Mesenchymal stem cell (in vitro differentiated cells and primary cell): Measurements from ENCODE around the gene SERPINI1.

Experiments used
- DNase-seq: peaks from one replicate; pipeline ENCODE4 v3.0.0-alpha.2; 2013
- H2AFZ ChIP-seq: one replicate; pipeline ENCODE4 v1.6.1; 2013; ENCODE audit warnings: low read depth, mild to moderate bottlenecking, control low read depth, inconsistent platforms, low read length, moderate library complexity
- H2AK5ac ChIP-seq: 2 replicates; pipeline ENCODE4 v1.6.1; 2013; ENCODE audit warnings: low read length, moderate library complexity, mild to moderate bottlenecking, inconsistent platforms; ENCODE audit not compliant: severe bottlenecking
- H2BK120ac ChIP-seq: one replicate; pipeline ENCODE4 v1.6.1; 2013; ENCODE audit warnings: low read depth, mild to moderate bottlenecking, inconsistent platforms, low read length, moderate library complexity
- H2BK12ac ChIP-seq, 2 experiments: one replicate each; pipeline ENCODE4 v1.6.1; 2013; ENCODE audit warnings: inconsistent platforms in 2 of 2, low read length in 2 of 2, mild to moderate bottlenecking in 2 of 2, moderate library complexity in 2 of 2, control low read depth in 1 of 2
- H2BK15ac ChIP-seq: one replicate; pipeline ENCODE4 v1.6.1; 2013; ENCODE audit warnings: mild to moderate bottlenecking, low read depth, inconsistent platforms; ENCODE audit not compliant: poor library complexity, severe bottlenecking
- H2BK5ac ChIP-seq: 2 replicates; pipeline ENCODE4 v1.6.1; 2013; ENCODE audit warnings: low read depth, mild to moderate bottlenecking, low read length, control low read depth, inconsistent platforms; ENCODE audit not compliant: poor library complexity, severe bottlenecking
- H3K14ac ChIP-seq, 2 experiments: one replicate each; pipeline ENCODE4 v1.6.1; 2013; ENCODE audit warnings: inconsistent platforms in 2 of 2, low read length in 2 of 2, control low read depth in 1 of 2, mild to moderate bottlenecking in 1 of 2, moderate library complexity in 1 of 2
- H3K18ac ChIP-seq, 2 experiments: one replicate each; pipeline ENCODE4 v1.6.1; 2013; ENCODE audit warnings: inconsistent platforms in 2 of 2, low read length in 2 of 2, control low read depth in 1 of 2, low read depth in 1 of 2, mild to moderate bottlenecking in 1 of 2
- H3K23ac ChIP-seq, 2 experiments: one replicate each; pipeline ENCODE4 v1.6.1; 2013; ENCODE audit warnings: inconsistent platforms in 2 of 2, low read length in 2 of 2, mild to moderate bottlenecking in 2 of 2, moderate library complexity in 2 of 2, control low read depth in 1 of 2
- H3K27ac ChIP-seq: 2 replicates; pipeline ENCODE4 v1.5.1; 2013; ENCODE audit warnings: mild to moderate bottlenecking, moderate library complexity, low read length, control low read depth, inconsistent platforms; ENCODE audit not compliant: poor library complexity, severe bottlenecking
- H3K27me3 ChIP-seq, 2 experiments: 2 replicates each; pipeline versions ENCODE4 v1.6.1 to v1.7.0; 2013; ENCODE audit warnings: low read length in 2 of 2, mild to moderate bottlenecking in 2 of 2, moderate library complexity in 2 of 2, control low read depth in 1 of 2, inconsistent platforms in 1 of 2; ENCODE audit not compliant: control insufficient read depth in 1 of 2, insufficient read depth in 1 of 2
- H3K36me3 ChIP-seq, 2 experiments: 2 replicates each; pipeline versions ENCODE4 v1.6.1 to v1.7.0; 2013; ENCODE audit warnings: low read length in 2 of 2, control low read depth in 1 of 2, inconsistent platforms in 1 of 2, low read depth in 1 of 2, mild to moderate bottlenecking in 1 of 2; ENCODE audit not compliant: insufficient read depth in 2 of 2, control insufficient read depth in 1 of 2
- H3K4ac ChIP-seq, 2 experiments: one replicate each; pipeline ENCODE4 v1.6.1; 2013; ENCODE audit warnings: inconsistent platforms in 2 of 2, low read length in 2 of 2, mild to moderate bottlenecking in 2 of 2, moderate library complexity in 2 of 2, control low read depth in 1 of 2, low read depth in 1 of 2
- H3K4me1 ChIP-seq: 2 replicates; pipeline ENCODE4 v1.6.1; 2013; ENCODE audit warnings: low read depth, low read length, control low read depth; ENCODE audit not compliant: control insufficient read depth, insufficient read depth
- H3K4me2 ChIP-seq: 2 replicates; pipeline ENCODE4 v1.6.1; 2013; ENCODE audit warnings: low read length, mild to moderate bottlenecking, inconsistent platforms; ENCODE audit not compliant: poor library complexity, severe bottlenecking
- H3K4me3 ChIP-seq, 2 experiments: 2 replicates each; pipeline versions ENCODE4 v1.5.1 to v1.7.0; 2013; ENCODE audit warnings: low read length in 2 of 2, mild to moderate bottlenecking in 2 of 2, control low read depth in 1 of 2, low read depth in 1 of 2; ENCODE audit not compliant: insufficient read depth in 1 of 2
- H3K79me1 ChIP-seq: replicated peaks from 2 replicates; pipeline ENCODE4 v1.6.1; 2013; ENCODE audit warnings: mild to moderate bottlenecking, control low read depth, low read length, inconsistent platforms; ENCODE audit not compliant: poor library complexity, severe bottlenecking
- H3K9ac ChIP-seq: 2 replicates; pipeline ENCODE4 v1.7.0; 2013; ENCODE audit warnings: mild to moderate bottlenecking, low read length, moderate library complexity
- H3K9me3 ChIP-seq: 2 replicates; pipeline ENCODE4 v1.7.0; 2013; ENCODE audit warnings: mild to moderate bottlenecking, low read length; ENCODE audit not compliant: control insufficient read depth
- H4K8ac ChIP-seq: one replicate; pipeline ENCODE4 v1.6.1; 2013; ENCODE audit warnings: inconsistent platforms, mild to moderate bottlenecking, low read length, moderate library complexity
- H4K91ac ChIP-seq: one replicate; pipeline ENCODE4 v1.6.1; 2013; ENCODE audit warnings: mild to moderate bottlenecking, low read length, inconsistent platforms
- WGBS: methylation state at CpG from one replicate; pipeline ENCODE4 v1.1.7; 2013; ENCODE audit warnings: mixed read lengths; 5-methylcytosine and 5-hydroxymethylcytosine counted together

SERPINI1 gene

GRCh38 chr3:167851171-167851570 is 115.7 kb downstream of the SERPINI1 start:
- Histone ChIP-seq H2AK5ac (no peak overlapping the region), H3K9me3 (no peaks in the 10 kb centered on the region), H2BK5ac (no peak overlapping the region), H2AFZ (no peak overlapping the region), H3K4ac (no peak overlapping the region), H3K9ac (no peak overlapping the region), H3K27me3 (no peaks in the 10 kb centered on the region), H4K91ac (no peak overlapping the region), H3K27ac (no peak overlapping the region), H3K18ac (no peak overlapping the region), H3K79me1 (no peaks in the 10 kb centered on the region), H3K14ac (no peak overlapping the region), H2BK12ac (no peak overlapping the region), H3K4me2 (no peak overlapping the region), H2BK120ac (no peak overlapping the region), H3K23ac (no peak overlapping the region), H3K4me3 (no peak overlapping the region), H3K4me1 (no peaks in the 10 kb centered on the region), H3K36me3 (no peaks in the 10 kb centered on the region), H2BK15ac (no peak overlapping the region), H4K8ac (no peak overlapping the region)
- no peak for DNase-seq
- no CpG with 5 or more reads among the region's 1 CpG for WGBS

- Histone ChIP-seq H3K4me3 (no peak overlapping the region), H4K91ac (no peak overlapping the region), H2BK15ac (no peak overlapping the region), H3K36me3 (no peaks in the 10 kb centered on the region), H3K79me1 (no peaks in the 10 kb centered on the region), H3K14ac (no peak overlapping the region), H4K8ac (no peak overlapping the region), H3K4ac (no peak overlapping the region), H2AFZ (no peak overlapping the region), H2BK12ac (no peak overlapping the region), H3K18ac (no peak overlapping the region), H3K4me1 (no peaks in the 10 kb centered on the region), H2BK5ac (no peak overlapping the region), H3K23ac (no peak overlapping the region), H3K9ac (no peak overlapping the region), H3K27me3 (no peaks in the 10 kb centered on the region), H2AK5ac (no peak overlapping the region), H2BK120ac (no peak overlapping the region), H3K9me3 (no peaks in the 10 kb centered on the region), H3K27ac (no peak overlapping the region), H3K4me2 (no peak overlapping the region)
- WGBS = 94% methylated on average over 3 of the region's 3 CpGs
- DNase-seq = no peak
Measured at GRCh38 chr3:167851749-167852148, 116.2 kb downstream of the SERPINI1 start.

- no peak overlapping the region for H2AK5ac ChIP-seq
- H2BK12ac ChIP-seq = no peak overlapping the region
- H4K91ac ChIP-seq = no peak overlapping the region
- H2BK5ac ChIP-seq = no peak overlapping the region
- H3K4me3 ChIP-seq = no peak overlapping the region
- H3K9ac ChIP-seq = peak overlapping the region; percentile 8
- H4K8ac ChIP-seq = no peak overlapping the region
- H3K4me1 ChIP-seq = no peaks in the 10 kb centered on the region
- H3K27ac ChIP-seq = no peak overlapping the region
- H2BK15ac ChIP-seq = no peak overlapping the region
- no peak overlapping the region for H2AFZ ChIP-seq
- no peaks in the 10 kb centered on the region for H3K36me3 ChIP-seq
- WGBS = 91% methylated on average over 1 of the region's 2 CpGs
- no peak overlapping the region for H3K4ac ChIP-seq
- H3K79me1 ChIP-seq = no peaks in the 10 kb centered on the region
- H3K23ac ChIP-seq = no peak overlapping the region
- H3K18ac ChIP-seq = no peak overlapping the region
- no peaks in the 10 kb centered on the region for H3K9me3 ChIP-seq
- no peak overlapping the region for H2BK120ac ChIP-seq
- H3K4me2 ChIP-seq = no peak overlapping the region
- H3K14ac ChIP-seq = no peak overlapping the region
- H3K27me3 ChIP-seq = no peaks in the 10 kb centered on the region
- DNase-seq = no peak
Measured at GRCh38 chr3:167852216-167852615, 116.7 kb downstream of the SERPINI1 start.

GRCh38 chr3:167854063-167854462 is 118.5 kb downstream of the SERPINI1 start:
- Histone ChIP-seq H3K23ac (no peak overlapping the region), H4K8ac (no peak overlapping the region), H3K4me2 (no peak overlapping the region), H3K27ac (no peak overlapping the region), H2BK15ac (no peak overlapping the region), H2BK5ac (no peak overlapping the region), H3K27me3 (no peaks in the 10 kb centered on the region), H2AK5ac (no peak overlapping the region), H2AFZ (no peak overlapping the region), H3K9ac (no peak overlapping the region), H3K36me3 (no peaks in the 10 kb centered on the region), H3K9me3 (no peaks in the 10 kb centered on the region), H4K91ac (no peak overlapping the region), H2BK120ac (no peak overlapping the region), H3K4ac (no peak overlapping the region), H3K4me3 (no peak overlapping the region), H3K79me1 (no peaks in the 10 kb centered on the region), H2BK12ac (no peak overlapping the region), H3K4me1 (no peaks in the 10 kb centered on the region), H3K14ac (no peak overlapping the region), H3K18ac (no peak overlapping the region)
- no peak for DNase-seq
- WGBS = 100% methylated on average over 1 of the region's 1 CpG
